ENCODE measurements around the gene OSTF1.

Gene OSTF1

GRCh38 chr9:75086541-75087288 lies 1.6 kb upstream of the OSTF1 start:
- DNase-seq, result peak; percentile 21

- peak; percentile 52 for DNase-seq
Observed at GRCh38 chr9:75087289-75087823, 958 bp upstream of the OSTF1 start.

GRCh38 chr9:75088646-75089372 lies 495 bp downstream of the OSTF1 start:
- DNase-seq, result peak; percentile 15

- DNase-seq, result no peak
Observed at GRCh38 chr9:75089373-75089766, 1.1 kb downstream of the OSTF1 start.

- no peak for DNase-seq
Observed at GRCh38 chr9:75090579-75090978, 2.3 kb downstream of the OSTF1 start.

GRCh38 chr9:75092766-75093165 lies 4.5 kb downstream of the OSTF1 start:
- DNase-seq, result no peak

- DNase-seq, result no peak
Observed at GRCh38 chr9:75096796-75097195, 8.5 kb downstream of the OSTF1 start.

GRCh38 chr9:75101004-75101588 lies 12.8 kb downstream of the OSTF1 start:
- DNase-seq, result no peak

- no peak for DNase-seq
Observed at GRCh38 chr9:75102177-75102790, 14.0 kb downstream of the OSTF1 start.

GRCh38 chr9:75104607-75105006 lies 16.3 kb downstream of the OSTF1 start:
- DNase-seq, result no peak

GRCh38 chr9:75105019-75105540 lies 16.8 kb downstream of the OSTF1 start:
- DNase-seq, result no peak

GRCh38 chr9:75105841-75106240 lies 17.5 kb downstream of the OSTF1 start:
- no peak for DNase-seq

GRCh38 chr9:75106857-75107256 lies 18.5 kb downstream of the OSTF1 start:
- DNase-seq, result no peak

GRCh38 chr9:75108571-75108970 lies 20.3 kb downstream of the OSTF1 start:
- DNase-seq, result peak; percentile 21

- DNase-seq, result no peak
Observed at GRCh38 chr9:75109210-75109839, 21.0 kb downstream of the OSTF1 start.

GRCh38 chr9:75111019-75111622 lies 22.8 kb downstream of the OSTF1 start:
- no peak for DNase-seq

GRCh38 chr9:75112789-75113188 lies 24.5 kb downstream of the OSTF1 start:
- DNase-seq, result no peak

- DNase-seq, result no peak
Observed at GRCh38 chr9:75116306-75116705, 28.0 kb downstream of the OSTF1 start.

- DNase-seq, result no peak
Observed at GRCh38 chr9:75117564-75117963, 29.2 kb downstream of the OSTF1 start.

GRCh38 chr9:75120686-75121085 lies 32.4 kb downstream of the OSTF1 start:
- DNase-seq, result no peak

- no peak for DNase-seq
Observed at GRCh38 chr9:75121914-75122558, 33.7 kb downstream of the OSTF1 start.

- DNase-seq, result no peak
Observed at GRCh38 chr9:75123696-75124095, 35.4 kb downstream of the OSTF1 start.
